GM12891 (cell line): ENCODE data around the gene LRRC1.

ENCODE experiments used
- DNase-seq: peaks from one replicate; pipeline ENCODE4 v3.0.0; 2011; ENCODE audit warnings: low spot score; ENCODE audit not compliant: insufficient read length
- FAIRE-seq: peaks from 2 replicates; lab custom pipeline; 2011; peaks lifted over from hg19 to GRCh38; lab: Jason Lieb, UNC
- PAX5 ChIP-seq: IDR thresholded peaks from 2 replicates; pipeline ENCODE4 v1.6.1; 2011; ENCODE audit warnings: low read length, moderate library complexity, mild to moderate bottlenecking; ENCODE audit not compliant: insufficient read depth, severe bottlenecking
- POLR2A ChIP-seq: IDR thresholded peaks from 2 replicates; pipeline ENCODE4 v1.6.1; 2011; ENCODE audit warnings: low read depth, low read length, control low read depth
- POLR2AphosphoS5 ChIP-seq: IDR thresholded peaks from 2 replicates; pipeline ENCODE4 v1.6.1; 2011; ENCODE audit warnings: low read depth, low read length, control low read depth
- POU2F2 ChIP-seq: IDR thresholded peaks from 2 replicates; pipeline ENCODE4 v1.6.1; 2011; ENCODE audit warnings: low read depth, mild to moderate bottlenecking, control low read depth, low read length, moderate library complexity
- SPI1 ChIP-seq: IDR thresholded peaks from 2 replicates; pipeline ENCODE4 v1.6.1; 2011; ENCODE audit warnings: low read depth, low read length, control low read depth
- TAF1 ChIP-seq: IDR thresholded peaks from 2 replicates; pipeline ENCODE4 v1.6.1; 2011; ENCODE audit warnings: low read depth, low read length, control low read depth

Gene LRRC1

DNA sequence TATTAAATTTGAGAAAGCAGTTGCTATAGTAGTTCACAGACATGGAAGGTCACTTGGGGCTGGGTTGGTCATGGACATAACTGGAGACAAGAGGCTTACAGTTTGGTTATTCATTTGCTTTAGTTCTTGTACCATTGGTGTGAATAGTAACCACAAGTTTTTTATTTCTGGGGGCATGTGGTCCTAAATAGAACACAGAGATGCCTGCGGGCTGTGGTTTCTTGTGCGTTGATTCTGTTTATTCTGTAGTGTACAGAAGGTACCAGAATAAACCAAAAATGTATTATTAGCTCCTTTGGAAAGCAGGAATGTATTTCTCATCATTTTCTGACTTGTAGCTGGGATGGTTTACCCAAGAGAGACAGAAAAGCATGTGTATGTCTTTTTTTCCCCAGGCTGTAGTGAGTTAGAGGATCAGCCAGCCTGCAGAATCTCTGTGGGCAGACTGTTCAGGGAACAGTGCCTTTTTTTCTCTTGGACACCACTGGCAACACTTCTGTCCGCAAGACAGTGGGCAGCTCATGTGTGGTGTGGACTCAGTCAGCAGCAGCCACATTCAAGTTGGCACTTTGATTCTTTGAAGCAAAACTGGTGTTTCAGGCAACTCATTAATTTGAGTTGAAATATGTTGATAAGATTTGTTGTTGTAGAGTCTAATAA lies 122.1 kb downstream of the LRRC1 start:
- no peak for TF ChIP-seq POLR2A
- DNase-seq, result no peak
- FAIRE-seq, result no peak

- FAIRE-seq (no peak), DNase-seq (no peak)
- no peak for TF ChIP-seq POLR2A
- TF ChIP-seq SPI1, result no peak
- TF ChIP-seq TAF1, result no peak
- no peak for TF ChIP-seq POLR2AphosphoS5
- no peak for TF ChIP-seq POU2F2
- no peak for TF ChIP-seq PAX5
Measured at GRCh38 chr6:53917464-53917842, 122.6 kb downstream of the LRRC1 start.

DNA sequence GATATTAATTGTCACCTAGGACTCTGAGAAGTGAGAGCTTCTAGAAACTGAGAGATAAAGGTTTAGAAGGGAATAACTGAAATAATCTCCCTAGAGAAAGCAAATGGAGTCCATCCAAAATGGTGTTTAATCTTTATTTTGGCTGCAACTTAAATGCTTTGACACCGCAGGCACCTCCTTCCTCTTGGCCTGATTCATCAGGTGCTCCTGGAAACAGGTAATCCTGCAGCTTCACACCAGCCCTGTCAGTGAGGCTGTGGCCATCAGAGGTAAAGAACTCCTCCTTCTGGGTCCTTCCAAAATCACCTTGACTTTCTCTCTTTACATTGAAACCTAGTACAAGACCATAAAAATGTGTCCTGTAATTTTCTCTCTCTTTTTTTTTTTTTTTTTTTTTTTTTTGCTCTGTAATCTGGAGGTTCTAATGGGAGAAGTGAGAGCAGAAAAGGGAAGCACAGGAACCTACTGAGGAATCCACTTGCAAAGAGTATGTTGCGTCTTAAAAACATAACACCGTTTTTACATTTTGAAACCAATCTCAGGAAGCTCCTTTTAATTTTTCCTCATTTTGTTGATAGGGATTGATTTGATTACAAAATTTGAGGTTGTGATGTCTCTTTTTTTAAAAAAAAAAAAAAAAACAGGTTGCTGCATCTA lies 124.2 kb downstream of the LRRC1 start:
- TF ChIP-seq TAF1, result no peak
- no peak for TF ChIP-seq PAX5
- TF ChIP-seq POLR2AphosphoS5, result no peak
- TF ChIP-seq POLR2A, result no peak
- no peak for TF ChIP-seq SPI1
- TF ChIP-seq POU2F2, result no peak
- no peak for DNase-seq
- FAIRE-seq, result no peak

DNA sequence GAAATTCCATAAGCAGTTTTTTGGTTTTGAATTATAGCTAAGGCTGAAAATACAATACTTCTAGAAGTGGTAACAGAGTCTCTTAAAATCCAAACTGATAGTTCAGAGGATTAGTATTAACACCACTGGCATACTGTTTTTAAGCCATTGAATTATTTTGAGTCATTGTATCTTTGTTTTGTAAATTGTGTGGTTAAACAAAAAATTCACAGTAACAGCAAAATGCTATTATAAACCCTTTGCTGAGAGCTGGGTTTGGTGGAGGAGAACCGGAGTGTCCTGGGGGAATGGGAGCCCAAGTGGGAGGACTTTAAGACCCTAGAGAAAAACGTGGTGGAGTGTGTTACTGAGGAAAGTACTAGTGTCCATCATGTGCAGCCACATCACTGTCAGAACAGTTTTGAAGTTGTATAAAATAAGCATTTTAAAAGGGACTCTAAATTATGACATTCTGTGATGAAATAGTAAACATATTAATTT lies 125.1 kb downstream of the LRRC1 start:
- TF ChIP-seq POU2F2 (no peak), SPI1 (no peak), POLR2A (no peak), POLR2AphosphoS5 (no peak), TAF1 (no peak), PAX5 (no peak)
- no peak for DNase-seq
- no peak for FAIRE-seq

DNA sequence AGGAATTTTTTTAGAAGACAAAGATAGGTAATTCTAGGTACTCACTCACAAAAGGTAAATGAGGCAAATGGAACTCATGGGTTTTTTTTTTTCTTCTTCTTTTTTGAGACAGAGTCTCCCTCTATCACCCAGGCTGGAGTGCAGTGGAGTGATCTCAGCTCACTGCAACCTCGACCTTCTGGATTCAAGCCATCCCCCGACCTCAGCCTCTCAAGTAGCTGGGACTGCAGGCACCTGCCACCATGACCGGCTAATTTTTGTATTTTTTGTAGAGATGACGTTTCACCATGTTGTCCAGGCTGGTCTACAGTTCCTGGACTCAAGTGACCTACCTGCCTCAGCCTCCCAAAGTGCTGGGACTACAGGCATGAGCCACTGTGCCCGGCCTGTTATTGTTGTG lies 126.1 kb downstream of the LRRC1 start:
- DNase-seq (no peak), FAIRE-seq (no peak)
- no peak for TF ChIP-seq POLR2A
- TF ChIP-seq POLR2AphosphoS5, result no peak
- TF ChIP-seq SPI1, result no peak
- no peak for TF ChIP-seq POU2F2
- no peak for TF ChIP-seq TAF1
- no peak for TF ChIP-seq PAX5

GRCh38 chr6:53921639-53922038 lies 126.8 kb downstream of the LRRC1 start:
- FAIRE-seq (no peak), DNase-seq (no peak)
- TF ChIP-seq SPI1, result no peak
- no peak for TF ChIP-seq POLR2AphosphoS5
- no peak for TF ChIP-seq PAX5

DNA sequence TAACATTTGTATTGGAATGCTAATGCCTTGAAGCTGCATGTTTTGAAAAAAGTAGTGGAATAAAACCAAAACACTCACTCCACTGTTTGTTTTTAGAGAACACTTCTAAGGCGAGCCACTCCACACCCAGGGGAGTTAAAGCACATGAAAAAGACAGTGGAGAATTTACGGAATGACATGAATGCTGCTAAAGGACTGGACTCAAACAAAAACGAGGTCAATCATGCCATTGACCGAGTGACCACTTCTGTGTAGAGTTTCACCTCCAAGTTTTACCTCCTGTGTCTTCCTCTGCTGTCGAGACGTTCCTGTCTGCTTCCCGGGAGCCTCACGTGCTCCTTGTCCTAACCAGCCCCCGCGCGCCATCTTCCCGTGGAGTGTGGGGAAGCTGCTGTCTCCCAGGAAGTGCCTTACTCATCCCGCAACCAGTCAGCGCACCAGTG lies 127.8 kb downstream of the LRRC1 start:
- FAIRE-seq (no peak), DNase-seq (no peak)
- TF ChIP-seq POU2F2, result no peak
- TF ChIP-seq TAF1, result no peak
- TF ChIP-seq POLR2AphosphoS5, result no peak
- TF ChIP-seq PAX5, result no peak
- TF ChIP-seq SPI1, result no peak
- TF ChIP-seq POLR2A, result no peak

DNA sequence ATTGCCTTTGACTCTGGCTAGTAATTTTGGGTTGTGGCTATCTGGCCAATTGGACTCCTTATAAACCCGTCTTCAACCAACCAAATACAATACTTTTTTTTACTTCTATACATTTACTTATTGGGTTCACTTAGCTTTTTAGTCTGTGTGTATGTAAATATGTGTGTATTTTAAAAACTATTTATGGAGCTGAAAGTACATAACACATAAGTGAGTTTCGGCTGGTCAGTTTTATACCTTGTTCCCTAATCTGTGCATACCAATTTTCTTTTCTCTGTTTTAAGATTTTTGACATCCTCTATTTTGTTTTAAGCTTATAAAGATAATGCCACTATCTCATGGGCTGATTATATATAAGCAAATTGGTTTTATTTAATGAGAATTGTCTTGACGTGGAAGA lies 129.5 kb downstream of the LRRC1 start:
- no peak for DNase-seq
- no peak for FAIRE-seq

GRCh38 chr6:53924821-53925422 lies 130.1 kb downstream of the LRRC1 start:
- FAIRE-seq (no peak), DNase-seq (no peak)
- TF ChIP-seq PAX5 (no peak), POLR2AphosphoS5 (no peak), TAF1 (no peak), POU2F2 (no peak), POLR2A (no peak)

More for the DNA sequence above, 129.5 kb downstream of the LRRC1 start:
- no peak for TF ChIP-seq PAX5
- no peak for TF ChIP-seq SPI1
- TF ChIP-seq POLR2A, result no peak
- TF ChIP-seq TAF1, result no peak
- TF ChIP-seq POLR2AphosphoS5, result no peak
- TF ChIP-seq POU2F2, result no peak

GRCh38 chr6:53925891-53926290 lies 131.1 kb downstream of the LRRC1 start:
- FAIRE-seq (no peak), DNase-seq (no peak)
- TF ChIP-seq PAX5, result no peak
- no peak for TF ChIP-seq POLR2AphosphoS5
- TF ChIP-seq POU2F2, result no peak
- TF ChIP-seq SPI1, result no peak

GRCh38 chr6:53926505-53926904 lies 131.7 kb downstream of the LRRC1 start:
- TF ChIP-seq TAF1 (no peak), POLR2A (no peak), PAX5 (no peak), POLR2AphosphoS5 (no peak), SPI1 (no peak), POU2F2 (no peak)
- DNase-seq (no peak), FAIRE-seq (no peak)
